Measurements from ENCODE around the gene ZNF621. TPM values are rescaled to one million over a fixed set of nuclear protein-coding genes. Genes with fewer than 3 reads are reported as not detected.
"Not testable (repeated sequence)": the region's sequence is repeated elsewhere in the genome, so short reads cannot be mapped to it uniquely, and the experiment has no call there.

The ZNF621 gene
- total RNA-seq, 1 donor from 2014 or later: 10.5 TPM

- no peak for DNase-seq (ENCODE audit: missing footprints)
- intact Hi-C loops (cut with DNase I): loop anchor here (1.0 to 10.0 kb wide), 4 partner anchors 19 to 199 kb away; partner anchors contain the start of gene ZNF619
- peak; percentile 10 for ATAC-seq
Observed at GRCh38 chr3:40524222-40524567, 565 bp upstream of the ZNF621 start.

GRCh38 chr3:40528426-40528825 is 3.7 kb downstream of the ZNF621 start:
- DNase-seq (ENCODE audit: missing footprints) (no peak), ATAC-seq (no peak)
- intact Hi-C loops (cut with DNase I): loop anchor here (10.0 kb wide), 1 partner anchor 204 kb away; no protein-coding TSS in a partner anchor

- ATAC-seq (no peak), DNase-seq (ENCODE audit: missing footprints) (no peak)
- intact Hi-C loops (cut with DNase I): no loop called here
Observed at GRCh38 chr3:40532252-40532651, 7.5 kb downstream of the ZNF621 start.

DNA sequence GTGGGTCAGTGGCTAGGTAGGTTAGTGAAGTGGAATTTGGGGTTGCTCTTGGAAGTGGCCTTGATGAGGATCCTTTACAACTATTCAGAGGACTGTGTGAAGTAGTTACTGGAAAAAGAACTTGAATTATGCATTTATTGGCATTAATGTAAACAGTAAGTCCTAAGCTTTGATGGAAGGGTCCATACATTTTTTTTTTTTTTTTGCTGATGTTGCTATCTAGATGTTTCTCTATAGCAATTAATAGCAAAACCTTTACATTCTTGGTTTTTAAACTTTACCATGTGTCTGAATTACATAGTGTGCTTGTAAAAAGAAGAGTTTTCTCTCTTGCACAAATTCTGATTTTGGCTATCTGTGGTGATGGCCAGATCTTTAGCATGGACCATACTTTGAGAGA is 9.5 kb downstream of the ZNF621 start:
- intact Hi-C loops (cut with DNase I): no loop called here
- ATAC-seq (no peak), DNase-seq (ENCODE audit: missing footprints) (no peak)

DNA sequence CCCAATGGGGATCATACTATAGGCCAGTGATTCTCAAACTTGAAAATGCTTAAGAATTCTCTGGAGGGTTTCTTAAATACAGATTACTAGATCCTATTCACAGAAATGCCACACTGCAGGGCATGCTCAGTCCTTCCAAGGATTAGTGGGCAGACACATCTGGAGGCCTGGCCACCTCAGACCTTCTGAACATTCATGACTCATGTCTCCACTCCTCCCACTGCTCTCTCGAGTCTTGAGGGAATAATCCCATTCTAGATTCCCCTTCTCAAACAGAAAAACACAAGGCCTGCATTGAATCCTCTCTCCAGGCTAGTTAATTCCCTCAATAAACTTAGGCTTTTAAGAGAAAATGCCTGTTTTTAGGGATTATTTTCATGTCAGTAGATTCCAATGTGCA is 22.1 kb downstream of the ZNF621 start:
- intact Hi-C loops (cut with DNase I): no loop called here
- ATAC-seq: peak; percentile 65
- no peak for DNase-seq (ENCODE audit: missing footprints)

GRCh38 chr3:40550167-40550566 is 25.4 kb downstream of the ZNF621 start:
- ATAC-seq: no peak
- no peak for DNase-seq (ENCODE audit: missing footprints)
- intact Hi-C loops (cut with DNase I): no loop called here

DNA sequence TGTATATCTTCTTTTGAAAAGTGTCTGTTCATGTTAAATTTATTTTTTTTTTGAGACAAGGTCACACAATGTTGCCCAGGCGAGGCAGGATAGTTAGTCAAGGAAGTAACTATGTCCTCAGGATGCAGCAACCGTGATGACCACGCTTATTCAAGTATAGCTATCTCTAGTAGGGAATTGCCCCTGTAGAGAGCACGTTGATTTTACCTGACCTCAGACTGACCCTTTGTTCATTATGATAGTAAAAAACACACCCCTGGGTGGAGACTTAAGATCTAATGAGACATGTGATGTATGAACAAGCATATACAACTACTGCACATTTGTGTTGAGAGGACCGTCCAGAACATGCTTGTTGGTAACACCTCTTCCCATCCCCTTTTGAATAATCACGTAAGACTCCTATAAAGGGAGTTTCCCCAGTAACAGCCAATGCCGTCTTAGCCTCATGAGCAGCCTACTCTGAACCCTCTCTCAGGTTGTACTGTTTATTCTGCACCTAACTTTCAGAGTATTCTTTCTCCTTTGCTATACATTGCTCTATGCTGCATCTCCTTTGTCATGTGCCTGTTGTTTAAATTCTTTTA is 32.9 kb downstream of the ZNF621 start:
- no peak for DNase-seq (ENCODE audit: missing footprints)
- no peak for ATAC-seq
- intact Hi-C loops (cut with DNase I): no loop called here

- ATAC-seq; intact Hi-C loops (cut with DNase I); DNase-seq (ENCODE audit: missing footprints): not testable (repeated sequence)
Observed at GRCh38 chr3:40562482-40562881, 37.7 kb downstream of the ZNF621 start.

- ATAC-seq; DNase-seq (ENCODE audit: missing footprints); intact Hi-C loops (cut with DNase I): not testable (repeated sequence)
Observed at GRCh38 chr3:40565629-40566028, 40.9 kb downstream of the ZNF621 start.

DNA sequence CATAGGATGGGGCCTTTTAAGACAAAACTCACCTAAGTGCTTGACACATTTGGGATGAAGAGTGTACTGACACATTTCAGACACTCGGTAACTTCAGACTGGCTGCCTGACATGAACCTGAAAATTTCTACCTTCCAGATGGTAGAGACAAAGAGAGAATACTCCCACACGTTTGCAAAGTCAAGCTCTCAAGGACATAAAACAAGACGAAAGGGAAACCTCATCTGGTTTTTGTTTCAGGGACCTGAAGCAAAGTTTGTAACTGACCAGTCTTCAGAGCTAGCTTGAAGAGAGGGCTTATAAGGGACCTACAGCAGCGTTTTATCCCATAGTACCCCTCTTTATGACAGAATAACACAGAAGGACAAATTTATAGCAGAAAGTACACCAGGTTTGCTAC is 41.9 kb downstream of the ZNF621 start:
- no peak for DNase-seq (ENCODE audit: missing footprints)
- no peak for ATAC-seq
- intact Hi-C loops (cut with DNase I): no loop called here

DNA sequence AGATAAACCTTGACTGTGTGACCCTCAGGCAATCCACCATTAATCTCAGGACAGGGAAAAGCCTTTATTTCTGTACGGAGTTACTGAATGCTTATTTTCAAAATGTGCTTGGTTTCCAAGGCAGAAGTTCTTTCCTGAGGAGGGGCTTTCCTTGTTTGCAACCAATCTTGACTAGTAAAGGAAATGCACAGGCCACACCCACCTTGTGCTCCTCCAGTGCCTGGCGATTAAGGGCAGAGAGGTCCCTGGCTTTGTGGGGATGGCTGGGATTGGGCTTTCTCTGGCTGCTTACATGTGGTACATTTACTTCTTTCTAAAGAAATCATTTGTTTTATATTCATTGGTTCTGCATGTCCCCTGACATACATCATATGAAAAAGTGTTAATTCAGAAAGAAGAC is 47.8 kb downstream of the ZNF621 start:
- intact Hi-C loops (cut with DNase I): no loop called here
- no peak for DNase-seq (ENCODE audit: missing footprints)
- no peak for ATAC-seq

GRCh38 chr3:40574050-40574449 is 49.3 kb downstream of the ZNF621 start:
- no peak for ATAC-seq
- intact Hi-C loops (cut with DNase I): no loop called here

DNA sequence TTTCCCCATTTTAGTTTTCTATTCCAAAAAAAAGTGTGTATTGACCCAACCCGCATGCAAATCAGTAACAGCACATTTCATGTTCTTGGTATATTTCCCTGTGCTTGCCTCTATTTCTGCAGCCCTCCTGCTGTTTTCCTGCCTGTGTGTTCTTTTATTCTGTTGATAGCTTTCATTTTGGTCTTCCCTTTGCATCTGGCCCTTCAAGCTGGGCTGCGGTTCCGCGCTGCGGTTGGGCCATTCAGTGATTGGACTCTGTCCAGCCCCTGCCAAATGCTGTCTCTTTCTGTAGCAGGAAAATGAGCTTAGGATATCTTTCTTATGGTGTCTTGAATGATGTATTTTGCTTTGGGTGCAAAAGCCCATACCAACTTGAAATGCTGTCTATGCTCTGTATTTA is 49.9 kb downstream of the ZNF621 start:
- DNase-seq (ENCODE audit: missing footprints) (no peak), ATAC-seq (no peak)
- intact Hi-C loops (cut with DNase I): no loop called here

More at GRCh38 chr3:40574050-40574449, 49.3 kb downstream of the ZNF621 start:
- DNase-seq (ENCODE audit: missing footprints): no peak

DNA sequence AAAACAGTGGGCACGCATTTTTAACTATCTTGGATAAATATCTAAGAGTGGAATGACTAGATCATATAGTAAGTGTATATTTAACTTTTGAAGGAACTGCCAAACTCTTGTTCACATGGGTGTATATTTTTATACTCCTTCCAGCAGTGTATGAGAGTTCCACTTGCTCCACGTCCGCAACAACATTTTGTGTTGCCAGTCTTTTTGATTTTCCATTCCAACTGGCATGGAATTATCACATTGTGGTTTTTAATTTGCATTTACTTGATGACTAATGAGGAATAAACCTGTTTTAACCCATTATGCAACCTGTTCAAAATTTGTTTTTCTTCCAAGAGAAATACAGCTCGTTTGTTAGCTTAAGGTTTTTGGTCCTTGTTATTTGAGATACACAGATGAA is 51.6 kb downstream of the ZNF621 start:
- DNase-seq (ENCODE audit: missing footprints): no peak
- no peak for ATAC-seq
- intact Hi-C loops (cut with DNase I): no loop called here

GRCh38 chr3:40580494-40581091 is 55.8 kb downstream of the ZNF621 start:
- ATAC-seq: no peak
- intact Hi-C loops (cut with DNase I): loop anchor here (1.0 to 10.0 kb wide), 4 partner anchors 132 to 1301 kb away; no protein-coding TSS in a partner anchor
- DNase-seq (ENCODE audit: missing footprints): no peak

GRCh38 chr3:40581166-40581565 is 56.4 kb downstream of the ZNF621 start:
- no peak for ATAC-seq
- intact Hi-C loops (cut with DNase I): loop anchor here (5.0 to 10.0 kb wide), 3 partner anchors 131 to 1136 kb away; no protein-coding TSS in a partner anchor
- no peak for DNase-seq (ENCODE audit: missing footprints)

DNA sequence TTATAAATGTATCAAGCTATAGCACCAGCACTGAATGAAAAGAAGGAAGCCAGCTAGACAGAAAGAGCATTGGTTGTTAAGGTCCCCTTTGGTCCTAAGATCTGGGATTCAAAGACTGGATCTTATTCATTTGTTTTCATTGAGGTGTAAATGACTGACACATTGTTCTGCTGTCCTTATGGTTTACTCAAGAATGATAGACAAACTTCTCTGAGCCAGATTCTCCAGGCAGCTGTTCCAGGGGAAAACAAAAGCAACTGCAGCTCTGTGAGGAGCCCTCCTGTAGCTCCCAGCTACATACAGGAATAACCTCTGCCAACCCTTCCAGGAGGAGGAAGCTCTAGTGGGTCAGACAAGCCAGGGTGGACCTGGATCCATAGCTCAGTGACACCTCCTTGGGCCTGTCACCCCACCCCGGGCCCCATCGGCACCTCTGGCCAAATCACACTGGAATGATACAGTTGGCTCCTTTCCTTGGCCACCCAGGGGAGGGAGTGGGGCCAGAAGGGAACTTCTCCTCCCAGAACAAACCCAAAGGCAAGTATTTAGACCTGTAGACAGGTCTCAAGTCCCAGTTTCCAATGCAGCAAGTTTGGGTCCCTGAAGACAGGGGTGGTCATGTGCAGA is 57.8 kb downstream of the ZNF621 start:
- DNase-seq (ENCODE audit: missing footprints) (no peak), ATAC-seq (peak; percentile 35)
- intact Hi-C loops (cut with DNase I): loop anchor here (5.0 to 10.0 kb wide), 3 partner anchors 130 to 1135 kb away; no protein-coding TSS in a partner anchor

DNA sequence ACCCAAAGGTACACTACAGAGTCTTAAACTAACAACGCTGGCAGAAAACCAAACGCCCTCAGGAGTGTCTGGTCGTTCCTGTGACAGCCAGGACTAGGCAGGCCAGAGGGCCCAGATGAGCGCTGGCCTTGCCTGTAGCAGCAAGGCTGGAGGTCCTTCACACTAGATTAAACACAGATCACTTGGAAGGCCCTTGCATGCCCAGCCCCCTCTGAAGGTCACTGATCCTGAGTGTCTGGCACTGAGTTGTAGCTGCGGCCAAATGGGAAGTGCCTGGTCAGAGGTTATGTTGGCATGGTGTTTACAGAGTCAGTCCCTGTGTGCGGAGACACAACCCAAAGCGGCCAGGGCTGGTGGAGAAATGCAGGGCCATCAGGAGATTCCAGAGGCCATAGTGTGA is 58.9 kb downstream of the ZNF621 start:
- DNase-seq (ENCODE audit: missing footprints) (no peak), ATAC-seq (peak; percentile 40)
- intact Hi-C loops (cut with DNase I): loop anchor here (2.0 to 10.0 kb wide), 4 partner anchors 129 to 1134 kb away; no protein-coding TSS in a partner anchor

DNA sequence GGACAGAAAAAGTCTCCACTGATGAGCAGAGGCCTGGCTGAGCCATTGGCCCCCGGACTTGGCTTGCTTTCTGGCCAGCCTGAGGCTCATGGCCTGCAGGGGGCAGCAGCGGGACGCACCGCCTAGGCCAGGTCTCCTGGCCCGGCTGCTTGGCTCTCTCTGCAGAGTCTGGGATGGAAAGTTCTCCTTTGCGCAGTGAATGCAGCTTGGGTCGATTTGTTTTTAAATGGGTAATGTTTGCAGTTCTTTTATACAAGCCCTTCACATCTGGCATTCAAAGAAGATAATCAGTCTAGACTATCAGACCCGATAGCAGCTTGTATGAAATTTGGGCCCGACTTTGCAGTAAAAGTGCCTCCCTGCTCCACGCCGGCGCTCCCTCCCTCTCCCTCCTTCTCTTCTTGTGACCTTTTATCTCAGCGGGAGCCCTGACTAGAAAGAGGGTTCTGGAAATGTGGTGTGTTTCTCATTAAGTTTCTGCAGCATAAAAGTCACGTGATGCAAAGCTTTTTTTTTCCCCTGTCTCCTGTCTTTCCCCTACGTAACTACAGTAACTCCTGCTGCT is 59.9 kb downstream of the ZNF621 start:
- peak; percentile 94 for ATAC-seq
- DNase-seq (ENCODE audit: missing footprints): peak; percentile 92
- intact Hi-C loops (cut with DNase I): loop anchor here (2.0 to 10.0 kb wide), 5 partner anchors 128 to 1133 kb away; no protein-coding TSS in a partner anchor

Measured in Right ventricle myocardium inferior (tissue), 1 donor.